H9 (cell line): ENCODE data around the gene SPATA16. TPM values are rescaled to one million over a fixed set of nuclear protein-coding genes. Genes with fewer than 3 reads are reported as not detected.

Experiments used
- DNase-seq: peaks from one replicate; pipeline ENCODE4 v3.0.0-alpha.2; 2017
- H2AFZ ChIP-seq: one replicate; pipeline ENCODE4 v1.6.1; 2013; ENCODE audit warnings: mild to moderate bottlenecking, low read length, control low read depth, moderate library complexity
- H2AK5ac ChIP-seq: 2 replicates; pipeline ENCODE4 v1.6.1; 2013; ENCODE audit warnings: low read length, control low read depth, mixed read lengths; ENCODE audit not compliant: insufficient read length
- H2BK120ac ChIP-seq: one replicate; pipeline ENCODE4 v1.6.1; 2013; ENCODE audit warnings: low read depth, mild to moderate bottlenecking, low read length, control low read depth, inconsistent platforms; ENCODE audit not compliant: poor library complexity, severe bottlenecking
- H2BK12ac ChIP-seq: 2 replicates; pipeline ENCODE4 v1.6.1; 2013; ENCODE audit warnings: low read length, control low read depth, mixed read lengths, low read depth; ENCODE audit not compliant: insufficient read length
- H2BK15ac ChIP-seq: 2 replicates; pipeline ENCODE4 v1.6.1; 2013; ENCODE audit warnings: low read depth, low read length, control low read depth
- H2BK20ac ChIP-seq: one replicate; pipeline ENCODE4 v1.6.1; 2013; ENCODE audit warnings: low read depth, mild to moderate bottlenecking, low read length, control low read depth, inconsistent platforms; ENCODE audit not compliant: poor library complexity, severe bottlenecking
- H2BK5ac ChIP-seq: 2 replicates; pipeline ENCODE4 v1.6.1; 2013; ENCODE audit warnings: low read length, control low read depth, mixed read lengths; ENCODE audit not compliant: insufficient read length
- H3K14ac ChIP-seq: 2 replicates; pipeline ENCODE4 v1.6.1; 2013; ENCODE audit warnings: low read length, control low read depth; ENCODE audit not compliant: insufficient read depth
- H3K18ac ChIP-seq: 2 replicates; pipeline ENCODE4 v1.6.1; 2013; ENCODE audit warnings: low read depth, mild to moderate bottlenecking, mixed read lengths, low read length, control low read depth; ENCODE audit not compliant: insufficient read length
- H3K23ac ChIP-seq: 2 replicates; pipeline ENCODE4 v1.6.1; 2013; ENCODE audit warnings: low read length, control low read depth, mixed read lengths, low read depth; ENCODE audit not compliant: insufficient read length
- H3K23me2 ChIP-seq: 2 replicates; pipeline ENCODE4 v1.6.1; 2013; ENCODE audit warnings: low read depth, mild to moderate bottlenecking, mixed read lengths, low read length, control low read depth; ENCODE audit not compliant: insufficient read length, poor library complexity, severe bottlenecking
- H3K27ac ChIP-seq: 2 replicates; pipeline ENCODE4 v1.5.1; 2013; ENCODE audit warnings: low read length, control low read depth, mixed read lengths, low read depth; ENCODE audit not compliant: insufficient read length
- H3K27me3 ChIP-seq: 2 replicates; pipeline ENCODE4 v1.6.1; 2013; ENCODE audit warnings: low read length, control low read depth, inconsistent platforms; ENCODE audit not compliant: insufficient read depth
- H3K4ac ChIP-seq: 2 replicates; pipeline ENCODE4 v1.6.1; 2013; ENCODE audit warnings: low read depth, mild to moderate bottlenecking, control low read depth, inconsistent platforms, low read length, moderate library complexity
- H3K4me1 ChIP-seq: 2 replicates; pipeline ENCODE4 v1.6.1; 2013; ENCODE audit warnings: low read length, control low read depth, inconsistent platforms; ENCODE audit not compliant: insufficient read depth
- H3K4me2 ChIP-seq: 2 replicates; pipeline ENCODE4 v1.6.1; 2013; ENCODE audit warnings: low read length, control low read depth, mixed read lengths; ENCODE audit not compliant: insufficient read length, insufficient read depth
- H3K56ac ChIP-seq: 2 replicates; pipeline ENCODE4 v1.6.1; 2013; ENCODE audit warnings: low read depth, mild to moderate bottlenecking, mixed read lengths, low read length, control low read depth; ENCODE audit not compliant: insufficient read length
- H3K79me1 ChIP-seq: 2 replicates; pipeline ENCODE4 v1.6.1; 2013; ENCODE audit warnings: low read depth, mild to moderate bottlenecking, moderate library complexity, low read length, control low read depth, inconsistent platforms; ENCODE audit not compliant: insufficient read depth, poor library complexity, severe bottlenecking
- H3K79me2 ChIP-seq: 2 replicates; pipeline ENCODE4 v1.6.1; 2013; ENCODE audit warnings: low read length, control low read depth, inconsistent platforms; ENCODE audit not compliant: insufficient read depth
- H3K9ac ChIP-seq: 2 replicates; pipeline ENCODE4 v1.6.1; 2013; ENCODE audit warnings: low read length, control low read depth, mixed read lengths; ENCODE audit not compliant: insufficient read length; ENCODE audit errors: extremely low read depth
- H3K9me3 ChIP-seq: one replicate; pipeline ENCODE4 v1.6.1; 2013; ENCODE audit warnings: low read depth, low read length, inconsistent platforms; ENCODE audit not compliant: control insufficient read depth
- H3T11ph ChIP-seq: one replicate; pipeline ENCODE4 v1.6.1; 2013; ENCODE audit warnings: mild to moderate bottlenecking, low read length, control low read depth, inconsistent platforms
- H4K20me1 ChIP-seq: one replicate; pipeline ENCODE4 v1.6.1; 2013; ENCODE audit not compliant: control insufficient read depth, insufficient read length, insufficient read depth
- H4K5ac ChIP-seq: 2 replicates; pipeline ENCODE4 v1.6.1; 2013; ENCODE audit warnings: low read depth, mild to moderate bottlenecking, mixed read lengths, low read length, control low read depth; ENCODE audit not compliant: insufficient read length
- H4K8ac ChIP-seq: replicated peaks from 2 replicates; pipeline ENCODE4 v1.6.1; 2013; ENCODE audit warnings: low read length, control low read depth, mixed read lengths, low read depth; ENCODE audit not compliant: insufficient read length
- H4K91ac ChIP-seq: 2 replicates; pipeline ENCODE4 v1.6.1; 2013; ENCODE audit warnings: low read depth, mild to moderate bottlenecking, moderate library complexity, mixed read lengths, low read length, control low read depth; ENCODE audit not compliant: insufficient read length
- H3K27ac Mint-ChIP-seq, 3 experiments: 2 replicates in 2 of 3; 3 replicates in 1 of 3; pipeline ENCODE4 v1.8.0; 2020 to 2021; ENCODE audit warnings: mixed read lengths in 3 of 3, mild to moderate bottlenecking in 1 of 3, moderate library complexity in 1 of 3
- H3K27me3 Mint-ChIP-seq: 2 replicates; pipeline ENCODE4 v1.8.0; 2021; ENCODE audit warnings: low read depth, mild to moderate bottlenecking, moderate library complexity, mixed read lengths
- H3K36me3 Mint-ChIP-seq, 3 experiments: 2 replicates in 2 of 3; 3 replicates in 1 of 3; pipeline ENCODE4 v1.8.0; 2020 to 2021; ENCODE audit warnings: low read depth in 3 of 3, mixed read lengths in 3 of 3; ENCODE audit not compliant: insufficient read depth in 1 of 3
- H3K4me1 Mint-ChIP-seq, 2 experiments: 2 replicates each; pipeline ENCODE4 v1.8.0; 2020; ENCODE audit warnings: mixed read lengths in 2 of 2
- H3K4me3 Mint-ChIP-seq, 2 experiments: 2 replicates in 1 of 2; 3 replicates in 1 of 2; pipeline ENCODE4 v1.8.0; 2020 to 2021; ENCODE audit warnings: mild to moderate bottlenecking in 2 of 2, mixed read lengths in 2 of 2, moderate library complexity in 1 of 2
- H3K9me3 Mint-ChIP-seq, 2 experiments: 2 replicates in 1 of 2; 3 replicates in 1 of 2; pipeline ENCODE4 v1.8.0; 2020; ENCODE audit warnings: mild to moderate bottlenecking in 2 of 2, mixed read lengths in 2 of 2, moderate library complexity in 1 of 2
- WGBS: extraction: QIAGEN DNeasy Blood & Tissue Kit; methylation state at CpG from one replicate; pipeline ENCODE4 v1.1.7; 2013; ENCODE audit warnings: missing lambda C conversion rate, low lambda C conversion rate, mixed read lengths; ENCODE audit not compliant: insufficient read length; ENCODE audit errors: extremely low coverage; 5-methylcytosine and 5-hydroxymethylcytosine counted together
- total RNA-seq: library from RNA; stranded (reverse); gene quantifications from 2 replicates; pipeline ENCODE4 v1.2.1, GENCODE V29; 2021
- TF ChIP-seq, protein P1 (sequence below): fragments of 200-600 bp; sonication (generic); conservative IDR thresholded peaks from 3 replicates; pipeline ENCODE4 v1.8.0; 2021; ENCODE audit warnings: antibody characterized with exemption, mild to moderate bottlenecking

The SPATA16 gene
- total RNA-seq, 1 experiment from 2014 or later, result not detected

DNA sequence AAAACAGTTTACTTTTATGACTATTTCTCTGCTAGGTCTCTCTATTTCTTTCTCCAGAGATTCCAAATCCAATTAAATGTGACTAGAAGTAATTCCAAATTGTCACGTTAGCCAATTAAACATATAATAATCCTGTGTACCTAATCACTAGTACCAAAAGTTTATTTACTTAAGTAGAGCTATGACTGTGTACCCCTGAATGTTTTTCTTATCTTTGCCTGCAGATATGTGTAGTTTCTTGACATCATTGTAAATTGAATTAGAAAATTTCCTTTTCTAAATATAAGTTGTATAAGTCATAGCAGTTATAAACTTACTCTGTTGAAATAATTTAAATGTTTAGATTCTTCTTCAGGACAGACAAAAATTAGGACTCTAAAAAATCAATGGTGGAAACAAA is 163.3 kb downstream of the SPATA16 start:
- Mint-ChIP-seq H3K27me3 (no peaks in the 10 kb centered on the region), H3K9me3 (no peaks in the 10 kb centered on the region), H3K4me1 (no peaks in the 10 kb centered on the region), H3K27ac (no peak overlapping the region), H3K4me3 (no peak overlapping the region), H3K36me3 (no peaks in the 10 kb centered on the region; a peak in 1 of 7 replicates)
- Histone ChIP-seq H3K9ac (no peak overlapping the region), H3K14ac (no peak overlapping the region), H3K9me3 (no peaks in the 10 kb centered on the region), H3K4ac (no peak overlapping the region), H3K79me1 (no peaks in the 10 kb centered on the region), H4K8ac (no peak overlapping the region), H3T11ph (no peak overlapping the region), H4K20me1 (no peaks in the 10 kb centered on the region), H3K79me2 (no peaks in the 10 kb centered on the region), H2AK5ac (no peak overlapping the region), H3K4me2 (no peak overlapping the region), H2AFZ (no peak overlapping the region), H2BK5ac (no peak overlapping the region), H3K23me2 (no peaks in the 10 kb centered on the region), H2BK120ac (no peak overlapping the region), H3K27me3 (no peaks in the 10 kb centered on the region), H2BK15ac (no peak overlapping the region), H3K4me1 (no peaks in the 10 kb centered on the region), H3K23ac (no peak overlapping the region), H2BK12ac (no peak overlapping the region), H3K27ac (no peak overlapping the region), H4K5ac (no peak overlapping the region), H3K56ac (no peak overlapping the region), H3K18ac (no peak overlapping the region), H4K91ac (no peak overlapping the region), H2BK20ac (no peak overlapping the region)
- no CpG with 5 or more reads among the region's 1 CpG for WGBS
- TF ChIP-seq, protein P1, sequence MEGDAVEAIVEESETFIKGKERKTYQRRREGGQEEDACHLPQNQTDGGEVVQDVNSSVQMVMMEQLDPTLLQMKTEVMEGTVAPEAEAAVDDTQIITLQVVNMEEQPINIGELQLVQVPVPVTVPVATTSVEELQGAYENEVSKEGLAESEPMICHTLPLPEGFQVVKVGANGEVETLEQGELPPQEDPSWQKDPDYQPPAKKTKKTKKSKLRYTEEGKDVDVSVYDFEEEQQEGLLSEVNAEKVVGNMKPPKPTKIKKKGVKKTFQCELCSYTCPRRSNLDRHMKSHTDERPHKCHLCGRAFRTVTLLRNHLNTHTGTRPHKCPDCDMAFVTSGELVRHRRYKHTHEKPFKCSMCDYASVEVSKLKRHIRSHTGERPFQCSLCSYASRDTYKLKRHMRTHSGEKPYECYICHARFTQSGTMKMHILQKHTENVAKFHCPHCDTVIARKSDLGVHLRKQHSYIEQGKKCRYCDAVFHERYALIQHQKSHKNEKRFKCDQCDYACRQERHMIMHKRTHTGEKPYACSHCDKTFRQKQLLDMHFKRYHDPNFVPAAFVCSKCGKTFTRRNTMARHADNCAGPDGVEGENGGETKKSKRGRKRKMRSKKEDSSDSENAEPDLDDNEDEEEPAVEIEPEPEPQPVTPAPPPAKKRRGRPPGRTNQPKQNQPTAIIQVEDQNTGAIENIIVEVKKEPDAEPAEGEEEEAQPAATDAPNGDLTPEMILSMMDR, result no peak
- DNase-seq, result no peak
